Activated B cell treated with CpG ODN at 0.5 μM for 24 hours (primary cell): ENCODE results near the gene PRXL2B. TPM values are rescaled to one million over a fixed set of nuclear protein-coding genes. Genes with fewer than 3 reads are reported as not detected.
A peak's percentile ranks its signal among the peaks of the same experiment; 100 is the strongest.

Experiments used
- ATAC-seq: fragments of 200-7000 bp; cut with Tn5 transposase; one replicate; pipeline ENCODE4 v1.10.0; 2021; ENCODE audit warnings: low read depth, mild to moderate bottlenecking, moderate library complexity
- CTCF ChIA-PET: fragments of 350-600 bp; sonication (Branson Sonifier 250); formaldehyde crosslinking; loops from one replicate; lab custom pipeline; 2021; ENCODE audit warnings: antibody characterized with exemption; lab: Charles Lee
- POLR2A ChIA-PET: fragments of 350-600 bp; sonication (Branson Sonifier 250); formaldehyde crosslinking; loops from one replicate; lab custom pipeline; 2021; ENCODE audit warnings: antibody characterized with exemption; lab: Charles Lee
- DNase-seq: peaks from one replicate; pipeline ENCODE4 v3.0.0; 2022
- H3K27ac Mint-ChIP-seq: one replicate; pipeline ENCODE4 v1.8.0; 2020; ENCODE audit warnings: mixed read lengths
- H3K27me3 Mint-ChIP-seq: one replicate; pipeline ENCODE4 v1.8.0; 2021; ENCODE audit warnings: mixed read lengths
- H3K36me3 Mint-ChIP-seq: one replicate; pipeline ENCODE4 v1.8.0; 2021; ENCODE audit warnings: low read depth, mixed read lengths
- H3K4me1 Mint-ChIP-seq: one replicate; pipeline ENCODE4 v1.8.0; 2021; ENCODE audit warnings: mixed read lengths
- H3K4me3 Mint-ChIP-seq: one replicate; pipeline ENCODE4 v1.8.0; 2020; ENCODE audit warnings: mild to moderate bottlenecking, mixed read lengths
- H3K9me3 Mint-ChIP-seq: one replicate; pipeline ENCODE4 v1.8.0; 2020; ENCODE audit warnings: mixed read lengths
- intact Hi-C: fragments of 100-400 bp; cut with micrococcal nuclease; formaldehyde crosslinking; loops from one replicate; pipeline ENCODE4 v1.15.1; 2024
- total RNA-seq: library from RNA; stranded (reverse); gene quantifications from 2 replicates; pipeline ENCODE4 v1.2.3, GENCODE V29; 2022
- TF ChIP-seq, protein P1 (sequence below): fragments of 200-600 bp; IDR thresholded peaks from one replicate; pipeline ENCODE4 v1.8.0; 2022; ENCODE audit warnings: antibody characterized with exemption, mild to moderate bottlenecking

Gene PRXL2B
- total RNA-seq, 1 donor from 2014 or later = 12.6 TPM

DNA sequence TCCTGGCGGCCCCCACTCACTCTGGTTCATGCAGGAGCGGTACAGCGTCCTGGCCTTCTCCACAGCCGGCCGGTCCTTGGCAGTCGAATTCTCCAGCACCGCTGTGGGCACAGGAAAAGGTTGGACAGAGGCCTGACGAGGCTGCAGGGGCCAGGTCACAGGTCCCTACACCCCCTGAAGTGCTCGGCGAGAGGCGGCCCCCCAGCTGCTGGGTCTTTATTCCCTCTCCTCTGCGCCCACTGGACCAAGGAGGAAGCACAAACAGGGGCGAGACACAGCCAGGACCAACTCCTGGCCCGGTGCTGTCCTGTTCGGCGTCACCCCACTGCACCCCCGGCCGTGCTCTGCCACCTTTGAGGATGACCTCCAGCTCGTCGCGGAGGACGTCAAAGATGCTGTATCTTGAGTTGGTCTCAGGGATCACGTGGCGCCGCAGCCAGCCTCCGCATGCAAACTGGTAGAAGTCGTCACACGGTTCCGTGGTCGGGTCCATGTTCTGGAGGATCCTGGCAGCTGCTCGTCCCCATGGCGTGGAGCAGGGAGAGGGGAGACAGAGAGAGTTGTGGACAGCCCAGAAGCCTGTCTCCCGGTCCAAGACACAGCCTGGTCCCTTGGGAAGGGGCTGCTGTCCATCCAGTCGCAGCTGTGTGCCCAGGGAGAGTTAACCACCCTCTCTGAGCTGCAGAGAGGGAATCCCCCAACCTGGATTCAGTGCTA, 22.9 kb downstream of the PRXL2B start:
- intact Hi-C loops = no loop called here
- ChIA-PET POLR2A (no interaction called here), CTCF (no interaction called here)
- Mint-ChIP-seq H3K36me3 (no peaks in the 10 kb centered on the region), H3K4me3 (no peak overlapping the region), H3K4me1 (no peaks in the 10 kb centered on the region), H3K9me3 (peaks cover 5% of the 10 kb centered on the region), H3K27me3 (peaks cover 8% of the 10 kb centered on the region), H3K27ac (no peak overlapping the region)
- DNase-seq = peak; percentile 10
- TF ChIP-seq, protein P1, sequence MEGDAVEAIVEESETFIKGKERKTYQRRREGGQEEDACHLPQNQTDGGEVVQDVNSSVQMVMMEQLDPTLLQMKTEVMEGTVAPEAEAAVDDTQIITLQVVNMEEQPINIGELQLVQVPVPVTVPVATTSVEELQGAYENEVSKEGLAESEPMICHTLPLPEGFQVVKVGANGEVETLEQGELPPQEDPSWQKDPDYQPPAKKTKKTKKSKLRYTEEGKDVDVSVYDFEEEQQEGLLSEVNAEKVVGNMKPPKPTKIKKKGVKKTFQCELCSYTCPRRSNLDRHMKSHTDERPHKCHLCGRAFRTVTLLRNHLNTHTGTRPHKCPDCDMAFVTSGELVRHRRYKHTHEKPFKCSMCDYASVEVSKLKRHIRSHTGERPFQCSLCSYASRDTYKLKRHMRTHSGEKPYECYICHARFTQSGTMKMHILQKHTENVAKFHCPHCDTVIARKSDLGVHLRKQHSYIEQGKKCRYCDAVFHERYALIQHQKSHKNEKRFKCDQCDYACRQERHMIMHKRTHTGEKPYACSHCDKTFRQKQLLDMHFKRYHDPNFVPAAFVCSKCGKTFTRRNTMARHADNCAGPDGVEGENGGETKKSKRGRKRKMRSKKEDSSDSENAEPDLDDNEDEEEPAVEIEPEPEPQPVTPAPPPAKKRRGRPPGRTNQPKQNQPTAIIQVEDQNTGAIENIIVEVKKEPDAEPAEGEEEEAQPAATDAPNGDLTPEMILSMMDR = no peak
- no peak for ATAC-seq

DNA sequence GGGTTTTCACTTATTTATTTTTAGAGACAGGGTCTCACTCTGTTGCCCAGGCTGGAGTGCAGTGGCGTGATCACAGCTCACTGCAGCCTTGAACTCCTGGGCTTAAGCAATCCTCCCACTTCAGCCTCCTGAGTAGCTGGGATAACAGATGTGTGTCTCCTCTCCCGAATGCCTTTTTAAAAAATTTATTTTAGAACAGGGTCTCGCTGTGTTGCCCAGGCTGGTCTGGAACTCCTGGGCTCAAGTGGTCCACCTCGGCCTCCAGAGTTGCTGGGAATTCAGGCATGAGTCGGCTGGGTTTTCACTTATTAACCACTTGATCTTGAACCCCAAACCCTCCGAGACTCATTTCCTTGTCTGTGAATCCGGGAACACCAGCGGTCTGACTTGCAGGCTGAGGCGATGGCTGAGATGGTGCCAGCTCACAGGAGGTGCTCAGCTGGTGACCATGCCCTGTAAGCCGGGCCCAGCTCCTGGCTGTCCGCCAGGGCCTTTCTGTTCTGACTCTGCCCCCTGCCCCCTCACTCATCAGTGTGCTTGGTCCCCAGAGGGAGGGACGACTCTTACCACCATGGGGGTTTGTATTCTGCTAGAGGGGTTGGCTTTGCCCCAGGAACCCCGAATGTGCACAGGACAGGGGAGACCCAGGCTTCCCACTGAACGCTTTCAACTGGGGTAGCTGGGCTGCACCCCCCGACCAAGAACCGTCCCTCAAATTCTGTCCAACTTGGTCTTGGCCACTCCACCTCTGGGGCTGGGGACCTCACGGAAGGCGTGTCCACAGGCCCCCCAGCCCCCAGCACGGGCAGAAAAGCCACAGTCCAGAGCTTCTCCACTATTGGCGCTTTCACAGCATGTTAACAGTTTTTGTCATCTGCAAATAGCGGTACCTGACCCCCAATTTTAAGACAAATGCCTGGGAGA, 23.7 kb downstream of the PRXL2B start:
- peaks cover 12% of the 10 kb centered on the region for H3K27me3 Mint-ChIP-seq
- no peaks in the 10 kb centered on the region for H3K36me3 Mint-ChIP-seq
- intact Hi-C loops = no loop called here
- H3K4me3 Mint-ChIP-seq = no peak overlapping the region
- ATAC-seq (no peak), DNase-seq (no peak)
- no peaks in the 10 kb centered on the region for H3K4me1 Mint-ChIP-seq
- POLR2A ChIA-PET = no interaction called here
- peaks cover 7% of the 10 kb centered on the region for H3K9me3 Mint-ChIP-seq
- CTCF ChIA-PET = no interaction called here
- H3K27ac Mint-ChIP-seq = no peak overlapping the region
- TF ChIP-seq, protein P1 = no peak

DNA sequence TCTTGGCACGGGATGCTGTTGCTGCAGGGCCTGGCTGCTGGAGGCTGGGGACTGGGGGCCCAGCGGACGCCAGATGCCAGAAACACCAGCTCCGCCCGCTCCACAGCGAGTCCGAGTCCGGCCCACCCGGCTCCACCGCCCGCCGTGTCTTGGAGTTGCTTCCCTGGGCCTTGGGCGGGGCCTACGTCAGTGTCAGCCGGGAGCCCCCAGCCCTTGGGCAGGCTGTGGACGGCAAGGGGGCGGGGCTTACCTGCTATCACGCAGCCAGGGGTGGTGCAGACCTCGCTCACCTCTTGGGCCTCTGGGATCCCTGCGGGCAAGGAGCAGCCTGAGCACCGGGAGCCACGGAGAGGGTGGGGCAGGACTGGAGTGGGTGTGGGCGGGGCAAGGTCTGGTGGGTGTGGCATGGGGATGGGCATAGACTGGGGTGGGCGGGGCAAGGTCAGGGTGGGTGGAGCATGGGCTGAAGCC, 24.5 kb downstream of the PRXL2B start:
- POLR2A ChIA-PET = no interaction called here
- Mint-ChIP-seq H3K36me3 (no peaks in the 10 kb centered on the region), H3K27ac (no peak overlapping the region), H3K4me3 (no peak overlapping the region), H3K27me3 (peaks cover 13% of the 10 kb centered on the region), H3K9me3 (peaks cover 8% of the 10 kb centered on the region), H3K4me1 (no peaks in the 10 kb centered on the region)
- TF ChIP-seq, protein P1 = no peak
- intact Hi-C loops = no loop called here
- CTCF ChIA-PET = no interaction called here
- DNase-seq (peak; percentile 14), ATAC-seq (peak; percentile 49)

DNA sequence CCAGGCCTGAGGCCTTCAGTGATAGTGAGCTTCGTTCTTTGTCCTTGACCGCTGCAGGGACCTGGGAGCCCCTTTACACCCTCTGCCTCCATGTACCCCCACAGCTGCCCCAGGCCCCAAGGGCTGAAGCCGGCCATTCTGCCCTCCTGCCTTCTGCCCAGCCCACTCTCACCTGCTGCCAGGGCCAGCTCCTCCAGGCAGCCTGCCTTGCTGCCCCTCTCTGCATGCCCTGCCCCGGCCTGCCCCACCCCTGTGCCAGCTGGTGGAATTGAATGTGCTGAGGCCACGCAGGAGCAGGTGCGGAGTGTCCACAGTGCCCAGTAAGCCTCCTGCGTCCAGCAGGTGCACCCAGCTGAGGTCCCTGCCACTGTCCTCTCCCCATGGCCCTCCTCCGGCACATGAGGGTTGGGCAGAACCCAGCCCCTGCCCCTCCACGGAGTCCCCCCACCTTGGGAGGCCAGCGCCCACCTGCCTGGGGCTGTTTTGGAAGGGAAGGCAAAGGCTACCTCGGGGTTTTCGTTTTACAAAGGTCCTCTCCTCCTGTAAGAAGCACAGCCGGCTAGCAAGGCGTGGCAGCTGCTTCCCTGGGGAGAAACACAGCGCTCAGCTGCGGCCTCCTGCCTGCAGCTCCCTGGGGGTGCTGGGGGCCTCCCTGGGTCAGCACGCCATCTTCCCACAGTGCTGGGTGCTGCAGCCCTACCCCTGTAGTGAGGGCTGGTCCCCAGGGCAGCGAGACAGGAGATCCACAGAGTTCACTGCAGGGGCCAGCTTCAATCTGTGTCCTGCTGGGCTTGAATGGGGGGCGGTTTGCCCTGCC, 25.3 kb downstream of the PRXL2B start:
- ATAC-seq = peak; percentile 56
- Mint-ChIP-seq H3K4me1 (no peaks in the 10 kb centered on the region), H3K27me3 (peaks cover 13% of the 10 kb centered on the region), H3K4me3 (no peak overlapping the region), H3K36me3 (no peaks in the 10 kb centered on the region), H3K9me3 (peaks cover 11% of the 10 kb centered on the region), H3K27ac (no peak overlapping the region)
- TF ChIP-seq, protein P1 = no peak
- ChIA-PET CTCF (no interaction called here), POLR2A (no interaction called here)
- intact Hi-C loops = no loop called here
- DNase-seq = peak; percentile 13
